Pancreas (tissue), 10 donors: ENCODE results near the gene UBA7. TPM values are rescaled to one million over a fixed set of nuclear protein-coding genes. Genes with fewer than 3 reads are reported as not detected.
"Not testable (repeated sequence)": the region's sequence is repeated elsewhere in the genome, so short reads cannot be mapped to it uniquely, and the experiment has no call there.

ENCODE experiments used
- ATAC-seq, 4 donors: fragments of 200-7000 bp; cut with Tn5 transposase; one replicate each; pipeline versions ENCODE4 v1.8.0 to v1.9.1; 2020; ENCODE audit warnings: mild to moderate bottlenecking in 4 of 4, moderate library complexity in 4 of 4
- DNase-seq, 6 donors: peaks; one replicate each; pipeline ENCODE4 v3.0.0-alpha.2; 2020
- FAIRE-seq: peaks from 2 replicates; lab custom pipeline; 2012; peaks lifted over from hg19 to GRCh38; lab: Jason Lieb, UNC
- H3K27ac ChIP-seq, 4 donors: fragments of 200-600 bp; sonication (generic); 1 replicate in 3 of 4; 2 replicates in 1 of 4; pipeline versions ENCODE4 v1.5.0 to v1.8.0; 2020
- H3K27me3 ChIP-seq, 4 donors: fragments of 200-600 bp; one replicate each; pipeline ENCODE4 v1.8.0; 2021
- H3K36me3 ChIP-seq, 3 donors: fragments of 200-600 bp; sonication (generic) in 1 of 3; one replicate each; pipeline versions ENCODE4 v1.5.0 to v1.8.0; 2020 to 2021
- H3K4me1 ChIP-seq, 3 donors: fragments of 200-600 bp; one replicate each; pipeline ENCODE4 v1.8.0; 2021
- H3K4me3 ChIP-seq, 4 donors: fragments of 200-600 bp; sonication (generic) in 2 of 4; one replicate each; pipeline versions ENCODE4 v1.5.0 to v1.8.0; 2020 to 2021
- H3K9me3 ChIP-seq, 4 donors: fragments of 200-600 bp; one replicate each; pipeline ENCODE4 v1.8.0; 2021
- CTCF ChIP-seq, 4 donors: fragments of 200-600 bp; sonication (generic) in 3 of 4; IDR thresholded peaks; one replicate each; pipeline versions ENCODE4 v1.5.0 to v1.8.0; 2021; ENCODE audit warnings: antibody characterized with exemption in 4 of 4
- WGBS, 2 donors: extraction: QIAGEN DNeasy Blood & Tissue Kit; methylation state at CpG; one replicate each; pipeline ENCODE4 v1.1.7; 2013; 5-methylcytosine and 5-hydroxymethylcytosine counted together
- intact Hi-C, 3 donors: fragments of 100-400 bp; cut with DNase I; formaldehyde crosslinking; loops; one replicate each; pipeline versions ENCODE4 v1.11.1 to v1.14.2; 2022
- polyA plus RNA-seq, 2 donors: library from polyadenylated mRNA; stranded (reverse); fragments of 200-250 nt; gene quantifications; one replicate each; pipeline ENCODE4 v1.2.3, GENCODE V29; 2013
- total RNA-seq, 6 donors: library from RNA; stranded (reverse); fragmentation: NEBNext Ultra II Directional in 4 of 6; extraction: Animal tissue kit (Norgen Biotek cat#: 25700) in 4 of 6; gene quantifications; one replicate each; pipeline versions ENCODE4 v1.2.1 to v1.2.4, GENCODE V29; 2021 to 2023
- donor health status: healthy with polysubstance abuse.
- donor health status: DM: no; HTN: no; CAD: no; lungs with moderate emphysema.
- donor health status: DM: no; HTN: no; CAD: no.
- donor health status: control.
- donor health status: control.
- donor health status: Bipolar disorder and iron deficiency.
- donor health status: DM: yes; HTN: yes; CAD: no.
- donor health status: DM: no; HTN: no; CAD: no.
- donor health status: DM: no; HTN: no; CAD: no.
- donor health status: DM: yes; HTN: yes; CAD: no.

The UBA7 gene
- total and polyA plus RNA-seq, 8 donors, result 17.7 to 86.2 (median 29.7) TPM

- H3K27ac ChIP-seq, result no peak overlapping the region
- no peak for DNase-seq
- H3K4me1 ChIP-seq, result no peaks in the 10 kb centered on the region
- ATAC-seq, result no peak
- FAIRE-seq, result no peak
- no peaks in the 10 kb centered on the region for H3K36me3 ChIP-seq
- H3K9me3 ChIP-seq, result no peaks in the 10 kb centered on the region
- intact Hi-C loops, result no loop called here
- WGBS, 2 donors, result 73 to 83% methylated on average over 6 of the region's 6 CpGs
- H3K4me3 ChIP-seq, result no peak overlapping the region
- no peaks in the 10 kb centered on the region for H3K27me3 ChIP-seq
- no peak for TF ChIP-seq CTCF (IDR thresholded peaks at IDR 0.05)
Measured at GRCh38 chr3:49826016-49826415, 12.3 kb upstream of the UBA7 start.

GRCh38 chr3:49823131-49823530 is 9.4 kb upstream of the UBA7 start:
- DNase-seq, ATAC-seq, H3K4me1 ChIP-seq, H3K4me3 ChIP-seq, H3K27me3 ChIP-seq, intact Hi-C loops, FAIRE-seq, H3K27ac ChIP-seq, H3K9me3 ChIP-seq, H3K36me3 ChIP-seq: not testable (repeated sequence)
- WGBS, 2 donors, result 80 to 90% methylated on average over 3 of the region's 3 CpGs

GRCh38 chr3:49812916-49813496 is 747 bp downstream of the UBA7 start:
- Histone ChIP-seq H3K27ac (peak overlapping the region in 3 of 4 donors; percentile 54 to 76 (median 74)), H3K9me3 (no peaks in the 10 kb centered on the region), H3K4me3 (peak overlapping the region; percentile 2 to 52 (median 22)), H3K4me1 (peaks cover 0 to 9% (median 0%) of the 10 kb centered on the region in 3 donors), H3K36me3 (no peaks in the 10 kb centered on the region), H3K27me3 (no peaks in the 10 kb centered on the region)
- FAIRE-seq, result no peak
- ATAC-seq, result peak; percentile 26 to 57 (median 47)
- WGBS, 2 donors, result 52 to 54% methylated on average over 9 of the region's 9 CpGs
- TF ChIP-seq CTCF (IDR thresholded peaks at IDR 0.05), result no peak
- intact Hi-C loops, result no loop called here
- DNase-seq, result no peak

GRCh38 chr3:49807431-49808114 is 6.2 kb downstream of the UBA7 start:
- no peak for DNase-seq
- peaks cover 0 to 21% (median 20%) of the 10 kb centered on the region in 3 donors for H3K4me1 ChIP-seq
- no peaks in the 10 kb centered on the region for H3K36me3 ChIP-seq
- no peak for TF ChIP-seq CTCF (IDR thresholded peaks at IDR 0.05)
- 82 to 85% methylated on average over 13 of the region's 13 CpGs for WGBS, 2 donors
- no peak overlapping the region for H3K27ac ChIP-seq
- no peak for FAIRE-seq
- H3K27me3 ChIP-seq, result no peaks in the 10 kb centered on the region
- intact Hi-C loops, result loop anchor here in 1 of 3 donors (5.0 kb wide), 1 partner anchor 35 kb away; no protein-coding TSS in a partner anchor
- ATAC-seq, result no peak
- H3K9me3 ChIP-seq, result no peaks in the 10 kb centered on the region
- H3K4me3 ChIP-seq, result no peak overlapping the region

GRCh38 chr3:49806850-49807249 is 6.9 kb downstream of the UBA7 start:
- Histone ChIP-seq H3K27me3 (no peaks in the 10 kb centered on the region), H3K27ac (no peak overlapping the region), H3K9me3 (no peaks in the 10 kb centered on the region), H3K4me1 (peaks cover 0 to 21% (median 20%) of the 10 kb centered on the region in 3 donors), H3K4me3 (no peak overlapping the region), H3K36me3 (no peaks in the 10 kb centered on the region)
- TF ChIP-seq CTCF (IDR thresholded peaks at IDR 0.05), result no peak
- FAIRE-seq (no peak), DNase-seq (no peak), ATAC-seq (no peak)
- 82 to 98% methylated on average over 2 of the region's 2 CpGs for WGBS, 2 donors
- intact Hi-C loops, result loop anchor here in 1 of 3 donors (5.0 kb wide), 1 partner anchor 35 kb away; no protein-coding TSS in a partner anchor
